ENCODE measurements around the gene FAM13A.

FAM13A gene

DNA sequence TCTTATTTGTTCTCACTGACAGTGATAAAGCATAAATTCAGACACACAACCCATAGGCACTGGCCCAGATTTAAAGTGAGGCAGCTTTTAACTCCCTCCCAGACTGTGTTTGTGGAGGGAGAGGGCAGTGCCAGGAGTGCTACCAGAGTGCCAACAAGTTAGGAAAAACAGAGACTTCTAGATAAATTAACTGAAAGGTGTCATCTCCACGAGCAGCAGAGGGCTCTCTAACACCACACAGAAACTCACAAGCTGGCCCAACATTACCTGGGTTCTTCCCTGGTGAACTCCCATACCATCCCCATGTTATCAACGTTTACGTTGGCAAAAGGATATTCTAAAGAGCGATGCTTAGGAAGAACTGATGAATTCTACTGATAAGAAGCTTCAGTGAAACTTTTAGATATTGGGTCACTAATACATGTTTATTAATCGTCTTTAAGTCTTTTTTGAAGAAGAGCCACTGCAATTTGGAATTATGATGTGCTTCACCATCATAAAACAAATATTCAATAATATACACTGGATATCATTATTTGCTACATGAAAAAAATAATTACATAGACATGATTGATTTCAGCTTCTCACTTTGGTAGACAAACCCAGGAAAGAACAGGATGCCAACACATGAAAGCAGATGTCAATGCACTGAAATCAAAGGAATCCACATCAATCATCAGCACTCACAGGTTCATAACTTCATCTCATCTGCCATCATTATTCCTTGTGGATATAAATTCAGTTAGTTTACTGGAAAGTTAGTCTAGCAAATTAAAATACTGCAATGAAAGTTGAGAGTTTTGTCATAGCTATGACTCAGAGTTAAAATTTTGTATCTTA is 238.1 kb downstream of the FAM13A start:
- no peaks in the 10 kb centered on the region for H3K79me2 ChIP-seq (ENCODE audit: control insufficient read depth, low read length)
- H3K4me2 ChIP-seq (ENCODE audit: low read length) = no peak overlapping the region
- H3K9me3 ChIP-seq (ENCODE audit: control insufficient read depth, insufficient read depth, low read length) = no peaks in the 10 kb centered on the region
- no peaks in the 10 kb centered on the region for H4K20me1 ChIP-seq (ENCODE audit: control insufficient read depth, insufficient read depth, low read depth, low read length)
- TF ChIP-seq EZH2phosphoT487 (IDR thresholded peaks at IDR 0.05; ENCODE audit: borderline replicate concordance, low read length) (no peak), CTCF (IDR thresholded peaks at IDR 0.05; ENCODE audit: low read depth, low read length, poor library complexity, severe bottlenecking) (peak; percentile 39)
- no peaks in the 10 kb centered on the region for H3K9me2 ChIP-seq (replicated peaks; ENCODE audit: control insufficient read depth, low read length)
- H3K27me3 ChIP-seq (ENCODE audit: control insufficient read depth, low read length) = peaks cover 13% of the 10 kb centered on the region
- no peaks in the 10 kb centered on the region for H3F3A ChIP-seq (ENCODE audit: control insufficient read depth, insufficient read depth)
- H3K4me3 ChIP-seq (ENCODE audit: low read length) = no peak overlapping the region
- no peaks in the 10 kb centered on the region for H3K4me1 ChIP-seq (ENCODE audit: control insufficient read depth, low read length)
- no peaks in the 10 kb centered on the region for H3K36me3 ChIP-seq (ENCODE audit: control insufficient read depth, low read length)
- no peak overlapping the region for H3K27ac ChIP-seq (ENCODE audit: low read depth, low read length)

DNA sequence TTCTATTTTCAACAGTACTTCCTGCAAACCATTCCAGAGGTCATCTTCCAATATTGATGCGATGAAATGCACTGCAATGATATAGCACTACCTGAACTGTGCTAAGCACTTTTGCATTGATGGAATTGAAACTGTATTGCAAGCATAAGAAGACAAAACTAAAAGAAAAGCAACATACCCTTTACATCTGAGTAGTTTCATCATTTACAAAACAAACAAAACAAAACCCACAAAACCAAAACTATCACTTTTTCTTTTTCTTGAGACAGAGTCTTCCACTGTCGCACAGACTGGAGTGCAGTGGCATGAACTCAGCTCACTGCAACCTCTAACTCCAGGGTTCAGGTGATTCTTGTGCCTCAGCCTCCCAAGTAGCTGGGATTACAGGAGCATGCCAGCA is 239.2 kb downstream of the FAM13A start:
- Histone ChIP-seq H3K27me3 (ENCODE audit: control insufficient read depth, low read length) (peaks cover 13% of the 10 kb centered on the region), H3K27ac (ENCODE audit: low read depth, low read length) (no peak overlapping the region), H4K20me1 (ENCODE audit: control insufficient read depth, insufficient read depth, low read depth, low read length) (no peaks in the 10 kb centered on the region), H3K4me2 (ENCODE audit: low read length) (no peak overlapping the region), H3K9me3 (ENCODE audit: control insufficient read depth, insufficient read depth, low read length) (no peaks in the 10 kb centered on the region), H3K4me3 (ENCODE audit: low read length) (no peak overlapping the region), H3K36me3 (ENCODE audit: control insufficient read depth, low read length) (no peaks in the 10 kb centered on the region), H3K79me2 (ENCODE audit: control insufficient read depth, low read length) (no peaks in the 10 kb centered on the region), H3K9me2 (replicated peaks; ENCODE audit: control insufficient read depth, low read length) (no peaks in the 10 kb centered on the region), H3F3A (ENCODE audit: control insufficient read depth, insufficient read depth) (no peaks in the 10 kb centered on the region), H3K4me1 (ENCODE audit: control insufficient read depth, low read length) (no peaks in the 10 kb centered on the region)
- TF ChIP-seq EZH2phosphoT487 (IDR thresholded peaks at IDR 0.05; ENCODE audit: borderline replicate concordance, low read length) (no peak), CTCF (IDR thresholded peaks at IDR 0.05; ENCODE audit: low read depth, low read length, poor library complexity, severe bottlenecking) (no peak)

- Histone ChIP-seq H3K4me2 (ENCODE audit: low read length) (no peak overlapping the region), H3K9me3 (ENCODE audit: control insufficient read depth, insufficient read depth, low read length) (no peaks in the 10 kb centered on the region), H3K27ac (ENCODE audit: low read depth, low read length) (no peak overlapping the region), H3K9me2 (replicated peaks; ENCODE audit: control insufficient read depth, low read length) (no peaks in the 10 kb centered on the region), H3F3A (ENCODE audit: control insufficient read depth, insufficient read depth) (no peaks in the 10 kb centered on the region), H4K20me1 (ENCODE audit: control insufficient read depth, insufficient read depth, low read depth, low read length) (no peaks in the 10 kb centered on the region), H3K79me2 (ENCODE audit: control insufficient read depth, low read length) (no peaks in the 10 kb centered on the region), H3K4me3 (ENCODE audit: low read length) (no peak overlapping the region), H3K27me3 (ENCODE audit: control insufficient read depth, low read length) (peaks cover 10% of the 10 kb centered on the region), H3K4me1 (ENCODE audit: control insufficient read depth, low read length) (no peaks in the 10 kb centered on the region), H3K36me3 (ENCODE audit: control insufficient read depth, low read length) (no peaks in the 10 kb centered on the region)
- TF ChIP-seq CTCF (IDR thresholded peaks at IDR 0.05; ENCODE audit: low read depth, low read length, poor library complexity, severe bottlenecking) (no peak), EZH2phosphoT487 (IDR thresholded peaks at IDR 0.05; ENCODE audit: borderline replicate concordance, low read length) (no peak)
These were observed 240.6 kb downstream of the FAM13A start for GRCh38 chr4:88816360-88816759.

Data from DOHH2 (cell line).